HG03575 (cell line): ENCODE data around the gene KIF15.
"Not testable (repeated sequence)": the region's sequence is repeated elsewhere in the genome, so short reads cannot be mapped to it uniquely, and the experiment has no call there.

ENCODE experiments used
- ATAC-seq: cut with Tn5 transposase; IDR thresholded peaks from one replicate; pipeline ENCODE4 v1.9.1; 2021; ENCODE audit not compliant: unreplicated experiment, insufficient number of reproducible peaks, low FRiP score; ENCODE audit errors: extremely low read depth

Gene KIF15

GRCh38 chr3:44805960-44806359, 44.4 kb downstream of the KIF15 start:
- ATAC-seq, result no peak

- no peak for ATAC-seq
Measured at GRCh38 chr3:44814751-44815150, 53.2 kb downstream of the KIF15 start.

- not testable (repeated sequence) for ATAC-seq
Measured at GRCh38 chr3:44816334-44816733, 54.7 kb downstream of the KIF15 start.

GRCh38 chr3:44821206-44821605, 59.6 kb downstream of the KIF15 start:
- ATAC-seq, result not testable (repeated sequence)

GRCh38 chr3:44825264-44825925, 63.8 kb downstream of the KIF15 start:
- ATAC-seq, result no peak

GRCh38 chr3:44827196-44827595, 65.6 kb downstream of the KIF15 start:
- no peak for ATAC-seq

GRCh38 chr3:44831232-44831631, 69.6 kb downstream of the KIF15 start:
- ATAC-seq, result no peak

- ATAC-seq, result no peak
Measured at GRCh38 chr3:44832032-44832431, 70.4 kb downstream of the KIF15 start.

GRCh38 chr3:44832965-44833364, 71.4 kb downstream of the KIF15 start:
- no peak for ATAC-seq

GRCh38 chr3:44833394-44833793, 71.8 kb downstream of the KIF15 start:
- no peak for ATAC-seq

- ATAC-seq, result no peak
Measured at GRCh38 chr3:44835684-44836083, 74.1 kb downstream of the KIF15 start.

GRCh38 chr3:44842376-44842775, 80.8 kb downstream of the KIF15 start:
- ATAC-seq, result no peak

GRCh38 chr3:44845528-44846520, 84.2 kb downstream of the KIF15 start:
- no peak for ATAC-seq

- ATAC-seq, result no peak
Measured at GRCh38 chr3:44848634-44849033, 87.0 kb downstream of the KIF15 start.

- not testable (repeated sequence) for ATAC-seq
Measured at GRCh38 chr3:44856663-44857062, 95.1 kb downstream of the KIF15 start.

- ATAC-seq, result no peak
Measured at GRCh38 chr3:44860117-44860516, 98.5 kb downstream of the KIF15 start.

GRCh38 chr3:44861412-44862225, 100.0 kb downstream of the KIF15 start, which contains the start of gene TMEM42:
Gene TMEM42 (plus strand): TSS chr3:44861912. CDS start chr3:44861925, 13 bp downstream.
- peak; percentile 50 for ATAC-seq

- no peak for ATAC-seq
Measured at GRCh38 chr3:44862226-44862637, 100.6 kb downstream of the KIF15 start.
